Esophagus squamous epithelium (tissue), 4 donors: ENCODE measurements around the gene SRPK3.

Experiments
- CTCF ChIP-seq, 6 experiments: fragments of 450-650 bp in 4 of 6; fragments of 200-600 bp in 2 of 6; sonication (generic) in 2 of 6; IDR thresholded peaks; one replicate each; pipeline ENCODE4 v1.5.1; 2016 to 2019; ENCODE audit warnings: antibody characterized with exemption in 6 of 6, mild to moderate bottlenecking in 4 of 6, moderate library complexity in 4 of 6
- POLR2A ChIP-seq, 4 donors: fragments of 450-650 bp; IDR thresholded peaks; one replicate each; pipeline ENCODE4 v1.6.1; 2017; ENCODE audit warnings: antibody characterized with exemption in 4 of 4, mild to moderate bottlenecking in 4 of 4, moderate library complexity in 3 of 4

DNA sequence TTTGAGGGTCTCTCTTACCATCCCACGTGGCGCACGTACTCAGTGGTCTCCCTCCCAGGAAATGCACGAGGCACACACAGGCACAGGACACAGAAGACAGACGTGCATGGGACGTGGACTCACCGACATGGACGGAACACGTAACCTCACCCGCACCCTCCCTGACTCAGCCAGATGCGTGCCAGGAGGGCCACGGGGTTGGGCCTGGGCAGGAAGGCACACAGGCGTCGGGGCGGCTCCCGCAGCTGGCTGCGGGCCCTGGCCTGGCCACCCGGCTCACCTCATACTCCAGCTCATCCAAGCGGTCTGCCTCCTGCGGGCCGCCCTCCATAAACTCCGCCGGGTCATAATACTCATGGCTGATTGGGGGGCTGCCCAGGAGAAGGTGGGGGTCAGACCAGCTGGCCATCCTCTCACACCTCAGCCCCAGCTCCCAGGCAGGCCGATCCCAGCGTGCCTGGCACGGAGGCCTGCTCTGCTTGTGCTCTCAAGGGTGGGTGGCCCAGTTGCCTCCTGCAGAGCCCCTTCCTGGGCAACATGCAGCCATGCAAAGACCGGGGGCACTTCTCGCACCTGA, 26.2 kb downstream of the SRPK3 start:
- TF ChIP-seq POLR2A (IDR thresholded peaks at IDR 0.05), result no peak
- TF ChIP-seq CTCF (IDR thresholded peaks at IDR 0.05), result peak in 1 of 6 experiments; percentile 5
